CD14-positive monocyte (primary cell): ENCODE data around the gene NDUFA12. TPM values are rescaled to one million over a fixed set of nuclear protein-coding genes. Genes with fewer than 3 reads are reported as not detected.

Experiments used
- DNase-seq, 3 donors: peaks; one replicate each; pipeline ENCODE4 v3.0.0-alpha.2; 2011 to 2022
- H2AFZ ChIP-seq: 2 replicates; pipeline ENCODE4 v1.6.0; 2012; ENCODE audit warnings: mild to moderate bottlenecking, low read depth, low read length, inconsistent platforms; ENCODE audit not compliant: insufficient read depth, poor library complexity, severe bottlenecking
- H3K27ac ChIP-seq, 2 donors: 1 replicate in 1 of 2; 2 replicates in 1 of 2; pipeline ENCODE4 v1.5.1; 2012 to 2013; ENCODE audit warnings: low read length in 2 of 2, control low read depth in 1 of 2, inconsistent platforms in 1 of 2, low read depth in 1 of 2, mild to moderate bottlenecking in 1 of 2
- H3K27me3 ChIP-seq, 2 donors: one replicate each; pipeline versions ENCODE4 v1.6.0 to v1.6.1; 2011 to 2013; ENCODE audit warnings: low read length in 2 of 2; ENCODE audit not compliant: control insufficient read depth in 2 of 2, insufficient read depth in 2 of 2
- H3K36me3 ChIP-seq, 2 donors: replicated peaks in 1 of 2; 1 replicate in 1 of 2; 2 replicates in 1 of 2; pipeline versions ENCODE4 v1.5.1 to v1.6.1; 2012 to 2013; ENCODE audit warnings: low read length in 2 of 2, control low read depth in 1 of 2, inconsistent platforms in 1 of 2, mild to moderate bottlenecking in 1 of 2; ENCODE audit not compliant: insufficient read depth in 2 of 2, control insufficient read depth in 1 of 2
- H3K4me1 ChIP-seq, 2 donors: 1 replicate in 1 of 2; 2 replicates in 1 of 2; pipeline versions ENCODE4 v1.5.1 to v1.6.1; 2012 to 2013; ENCODE audit warnings: low read length in 2 of 2, control low read depth in 1 of 2, inconsistent platforms in 1 of 2, mild to moderate bottlenecking in 1 of 2, moderate library complexity in 1 of 2; ENCODE audit not compliant: insufficient read depth in 2 of 2, control insufficient read depth in 1 of 2
- H3K4me2 ChIP-seq: replicated peaks from 2 replicates; pipeline ENCODE3; 2012; ENCODE audit warnings: low read length, moderate library complexity, mild to moderate bottlenecking; ENCODE audit not compliant: poor library complexity, severe bottlenecking; ENCODE audit errors: extremely low read depth
- H3K4me3 ChIP-seq, 3 experiments: fragments of 200-600 bp in 1 of 3; sonication (generic) in 1 of 3; replicated peaks in 1 of 3; 1 replicate in 2 of 3; 2 replicates in 1 of 3; pipeline ENCODE4 v1.5.1; 2011 to 2013; ENCODE audit warnings: low read length in 3 of 3, mild to moderate bottlenecking in 3 of 3, control low read depth in 2 of 3, low read depth in 2 of 3, inconsistent platforms in 1 of 3, moderate library complexity in 1 of 3
- H3K79me2 ChIP-seq: 2 replicates; pipeline ENCODE4 v1.6.0; 2012; ENCODE audit warnings: mild to moderate bottlenecking, control low read depth, inconsistent platforms, low read length, moderate library complexity; ENCODE audit not compliant: insufficient read depth
- H3K9ac ChIP-seq: 2 replicates; pipeline ENCODE4 v1.6.0; 2017; ENCODE audit warnings: low read length, mild to moderate bottlenecking; ENCODE audit not compliant: insufficient read depth, poor library complexity, severe bottlenecking
- H3K9me3 ChIP-seq, 2 donors: replicated peaks in 1 of 2; 1 replicate in 1 of 2; 2 replicates in 1 of 2; pipeline versions ENCODE4 v1.5.1 to v1.6.1; 2012 to 2013; ENCODE audit warnings: low read length in 2 of 2, control low read depth in 1 of 2; ENCODE audit not compliant: control insufficient read depth in 1 of 2, insufficient read depth in 1 of 2
- H4K20me1 ChIP-seq: 2 replicates; pipeline ENCODE4 v1.6.0; 2012; ENCODE audit warnings: mild to moderate bottlenecking, low read length, control low read depth, moderate library complexity; ENCODE audit not compliant: insufficient read depth
- H3K27ac Mint-ChIP-seq, 7 donors: one replicate each; pipeline ENCODE4 v1.8.0; 2020; ENCODE audit warnings: mild to moderate bottlenecking in 7 of 7, mixed read lengths in 7 of 7, moderate library complexity in 6 of 7, inconsistent platforms in 2 of 7
- H3K27me3 Mint-ChIP-seq, 3 donors: one replicate each; pipeline ENCODE4 v1.8.0; 2021 to 2022; ENCODE audit warnings: low read depth in 3 of 3, mild to moderate bottlenecking in 3 of 3, mixed read lengths in 3 of 3, moderate library complexity in 3 of 3, inconsistent platforms in 1 of 3
- H3K36me3 Mint-ChIP-seq, 2 donors: one replicate each; pipeline ENCODE4 v1.8.0; 2020; ENCODE audit warnings: mixed read lengths in 2 of 2, inconsistent platforms in 1 of 2, mild to moderate bottlenecking in 1 of 2
- H3K4me1 Mint-ChIP-seq: one replicate; pipeline ENCODE4 v1.8.0; 2020; ENCODE audit warnings: mild to moderate bottlenecking, mixed read lengths
- H3K4me3 Mint-ChIP-seq, 2 donors: one replicate each; pipeline ENCODE4 v1.8.0; 2020; ENCODE audit warnings: mild to moderate bottlenecking in 2 of 2, mixed read lengths in 2 of 2, moderate library complexity in 1 of 2
- H3K9me3 Mint-ChIP-seq, 7 donors: one replicate each; pipeline ENCODE4 v1.8.0; 2020 to 2022; ENCODE audit warnings: mixed read lengths in 7 of 7, mild to moderate bottlenecking in 6 of 7, moderate library complexity in 6 of 7, inconsistent platforms in 2 of 7
- WGBS: methylation state at CpG from one replicate; pipeline ENCODE4 v1.1.5; 2013; ENCODE audit warnings: missing lambda C conversion rate; ENCODE audit not compliant: insufficient coverage; 5-methylcytosine and 5-hydroxymethylcytosine counted together
- intact Hi-C, 2 donors: fragments of 100-400 bp; cut with micrococcal nuclease; formaldehyde crosslinking; loops; one replicate each; pipeline versions ENCODE4 v1.15.0 to v1.15.1; 2023
- polyA plus RNA-seq, 3 donors: library from polyadenylated mRNA; depleted of rRNA in 1 of 3; unstranded in 2 of 3; stranded (reverse) in 1 of 3; fragments of 300-500 nt in 2 of 3; fragments of >200 nt in 1 of 3; fragmentation: Illumina TruSeq in 2 of 3; gene quantifications; 1 replicate in 2 of 3; 2 replicates in 1 of 3; pipeline ENCODE4 v1.2.3, GENCODE V29; 2012 to 2021
- TF ChIP-seq, protein P1 (sequence below): fragments of 200-600 bp; IDR thresholded peaks from one replicate; pipeline ENCODE4 v1.8.0; 2022; ENCODE audit warnings: antibody characterized with exemption, mild to moderate bottlenecking

Gene NDUFA12
- polyA plus RNA-seq, 3 donors, result 105 to 302 (median 286) TPM

DNA sequence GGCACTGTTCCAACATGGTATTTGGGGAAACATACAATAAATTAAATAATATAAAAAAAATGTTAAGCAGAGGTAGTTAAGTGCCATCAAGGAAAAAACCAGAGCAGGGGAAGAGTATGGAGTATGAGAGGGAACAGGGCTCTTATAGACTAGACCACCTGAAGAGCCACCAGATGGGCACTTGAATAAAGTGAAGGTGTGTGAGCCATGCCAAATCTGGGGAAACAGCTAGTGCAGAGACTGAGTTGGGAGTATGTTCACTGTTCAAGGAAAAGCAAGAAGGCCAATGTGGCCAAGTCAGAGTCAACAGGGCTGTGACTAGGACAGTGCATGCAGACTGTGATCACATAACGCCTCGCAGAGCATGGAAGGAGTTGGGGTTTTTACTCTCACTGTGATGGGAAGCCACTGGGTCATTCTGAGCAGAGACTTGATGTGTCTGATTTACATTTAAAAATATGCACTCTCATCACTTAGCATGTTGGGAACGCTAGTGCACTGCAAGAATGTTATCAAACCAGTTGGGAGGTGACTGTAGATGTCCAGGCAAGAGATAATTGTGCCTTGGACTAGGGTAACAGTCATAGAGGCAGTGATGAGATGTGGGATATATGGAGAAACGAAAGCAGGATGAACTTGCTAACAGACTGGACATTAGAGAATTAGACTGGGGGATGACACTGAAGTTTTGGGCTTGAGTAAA, 25.6 kb downstream of the NDUFA12 start:
- no peak overlapping the region for H3K4me3 ChIP-seq
- Mint-ChIP-seq H3K27me3 (no peaks in the 10 kb centered on the region), H3K9me3 (no peaks in the 10 kb centered on the region), H3K36me3 (peaks cover 29 to 32% of the 10 kb centered on the region in 2 donors), H3K27ac (no peak overlapping the region), H3K4me3 (no peak overlapping the region), H3K4me1 (no peaks in the 10 kb centered on the region)
- peaks cover 18 to 41% of the 10 kb centered on the region in 2 donors for H3K36me3 ChIP-seq
- H3K27me3 ChIP-seq, result no peaks in the 10 kb centered on the region
- H2AFZ ChIP-seq, result no peak overlapping the region
- H3K9ac ChIP-seq, result no peak overlapping the region
- WGBS, result 93% methylated on average over 3 of the region's 4 CpGs
- H4K20me1 ChIP-seq, result peaks cover 8% of the 10 kb centered on the region
- peaks cover 4% of the 10 kb centered on the region for H3K79me2 ChIP-seq
- TF ChIP-seq, protein P1, sequence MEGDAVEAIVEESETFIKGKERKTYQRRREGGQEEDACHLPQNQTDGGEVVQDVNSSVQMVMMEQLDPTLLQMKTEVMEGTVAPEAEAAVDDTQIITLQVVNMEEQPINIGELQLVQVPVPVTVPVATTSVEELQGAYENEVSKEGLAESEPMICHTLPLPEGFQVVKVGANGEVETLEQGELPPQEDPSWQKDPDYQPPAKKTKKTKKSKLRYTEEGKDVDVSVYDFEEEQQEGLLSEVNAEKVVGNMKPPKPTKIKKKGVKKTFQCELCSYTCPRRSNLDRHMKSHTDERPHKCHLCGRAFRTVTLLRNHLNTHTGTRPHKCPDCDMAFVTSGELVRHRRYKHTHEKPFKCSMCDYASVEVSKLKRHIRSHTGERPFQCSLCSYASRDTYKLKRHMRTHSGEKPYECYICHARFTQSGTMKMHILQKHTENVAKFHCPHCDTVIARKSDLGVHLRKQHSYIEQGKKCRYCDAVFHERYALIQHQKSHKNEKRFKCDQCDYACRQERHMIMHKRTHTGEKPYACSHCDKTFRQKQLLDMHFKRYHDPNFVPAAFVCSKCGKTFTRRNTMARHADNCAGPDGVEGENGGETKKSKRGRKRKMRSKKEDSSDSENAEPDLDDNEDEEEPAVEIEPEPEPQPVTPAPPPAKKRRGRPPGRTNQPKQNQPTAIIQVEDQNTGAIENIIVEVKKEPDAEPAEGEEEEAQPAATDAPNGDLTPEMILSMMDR, result no peak
- intact Hi-C loops, result no loop called here
- no peak overlapping the region for H3K4me2 ChIP-seq
- H3K27ac ChIP-seq, result no peak overlapping the region
- no peaks in the 10 kb centered on the region for H3K9me3 ChIP-seq
- DNase-seq, result no peak
- no peaks in the 10 kb centered on the region for H3K4me1 ChIP-seq

DNA sequence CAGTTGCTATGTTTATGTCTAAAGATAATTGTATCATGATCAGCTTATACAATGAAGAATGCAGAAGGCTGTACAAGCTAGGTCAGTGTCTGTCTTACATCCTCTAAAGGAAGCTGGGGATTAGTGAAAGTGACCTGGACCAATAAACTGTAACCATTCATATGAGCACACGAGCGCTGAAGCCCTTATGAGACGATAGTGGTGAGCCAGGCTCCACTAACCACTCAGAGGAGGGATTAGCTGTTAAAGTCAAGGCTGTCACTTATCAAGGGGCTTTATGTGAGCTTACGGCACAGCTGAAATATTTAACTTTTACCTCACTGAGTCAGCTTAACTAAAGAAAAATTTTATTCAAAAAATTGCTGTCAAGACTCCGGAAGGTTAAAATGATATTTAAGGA, 30.3 kb downstream of the NDUFA12 start:
- no peak overlapping the region for H3K4me3 Mint-ChIP-seq
- no peaks in the 10 kb centered on the region for H3K4me1 ChIP-seq
- H3K9me3 ChIP-seq, result no peaks in the 10 kb centered on the region
- H3K27me3 ChIP-seq, result no peaks in the 10 kb centered on the region
- H3K27ac Mint-ChIP-seq, result no peak overlapping the region
- H3K36me3 ChIP-seq, result peaks cover 23 to 43% of the 10 kb centered on the region in 2 donors
- intact Hi-C loops, result no loop called here
- no peak overlapping the region for H3K27ac ChIP-seq
- no peak overlapping the region for H2AFZ ChIP-seq
- H3K9me3 Mint-ChIP-seq, result no peaks in the 10 kb centered on the region
- H3K4me2 ChIP-seq, result no peak overlapping the region
- DNase-seq, result no peak
- no peaks in the 10 kb centered on the region for H3K27me3 Mint-ChIP-seq
- H3K9ac ChIP-seq, result no peak overlapping the region
- 80% methylated on average over 1 of the region's 5 CpGs for WGBS
- H3K79me2 ChIP-seq, result peaks cover 3% of the 10 kb centered on the region
- H3K4me1 Mint-ChIP-seq, result no peaks in the 10 kb centered on the region
- TF ChIP-seq, protein P1, result no peak
- H4K20me1 ChIP-seq, result peaks cover 11% of the 10 kb centered on the region
- no peak overlapping the region for H3K4me3 ChIP-seq
- peaks cover 32 to 41% of the 10 kb centered on the region in 2 donors for H3K36me3 Mint-ChIP-seq
